GM15510 (cell line): ENCODE results near the gene TTBK1.

ENCODE experiments used
- POLR2A ChIP-seq: IDR thresholded peaks from 3 replicates; pipeline ENCODE4 v1.6.1; 2011; ENCODE audit warnings: borderline replicate concordance; ENCODE audit not compliant: insufficient read length; ENCODE audit errors: extremely low read depth

Gene TTBK1

DNA sequence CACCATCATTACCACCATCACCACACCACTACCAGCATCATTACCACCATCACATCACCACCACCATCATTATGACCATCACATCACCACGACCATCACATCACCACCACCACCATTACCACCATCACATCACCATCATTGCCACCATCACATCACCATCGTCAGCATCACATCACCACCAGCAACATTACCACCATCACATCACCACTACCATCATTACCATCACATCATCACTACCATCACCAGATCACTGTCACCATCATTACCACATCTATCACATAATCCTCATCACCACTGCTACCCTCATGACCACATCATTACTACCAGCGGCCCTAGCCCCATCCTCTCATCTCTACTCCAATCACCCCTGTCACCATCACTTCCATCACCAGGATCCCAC lies 51.3 kb downstream of the TTBK1 start:
- no peak for TF ChIP-seq POLR2A

DNA sequence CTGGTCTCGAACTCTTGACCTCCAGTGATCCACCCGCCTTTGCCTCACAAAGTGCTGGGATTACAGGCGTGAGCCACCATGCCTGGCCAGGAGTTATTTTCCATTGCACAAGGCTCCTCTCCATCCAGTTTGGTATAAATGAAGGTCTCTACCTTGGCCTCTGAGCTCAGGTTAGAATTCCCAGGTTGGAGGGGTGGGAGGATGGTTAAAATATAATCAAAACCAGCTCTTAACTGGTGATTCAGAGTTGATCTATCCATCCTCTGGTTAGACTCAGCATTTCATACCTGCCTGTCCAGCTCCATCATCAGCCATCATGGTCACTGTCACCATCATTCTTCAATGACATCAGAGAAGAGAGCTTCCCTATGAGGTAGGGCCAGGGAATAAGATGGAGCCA lies 52.2 kb downstream of the TTBK1 start:
- TF ChIP-seq POLR2A: no peak

DNA sequence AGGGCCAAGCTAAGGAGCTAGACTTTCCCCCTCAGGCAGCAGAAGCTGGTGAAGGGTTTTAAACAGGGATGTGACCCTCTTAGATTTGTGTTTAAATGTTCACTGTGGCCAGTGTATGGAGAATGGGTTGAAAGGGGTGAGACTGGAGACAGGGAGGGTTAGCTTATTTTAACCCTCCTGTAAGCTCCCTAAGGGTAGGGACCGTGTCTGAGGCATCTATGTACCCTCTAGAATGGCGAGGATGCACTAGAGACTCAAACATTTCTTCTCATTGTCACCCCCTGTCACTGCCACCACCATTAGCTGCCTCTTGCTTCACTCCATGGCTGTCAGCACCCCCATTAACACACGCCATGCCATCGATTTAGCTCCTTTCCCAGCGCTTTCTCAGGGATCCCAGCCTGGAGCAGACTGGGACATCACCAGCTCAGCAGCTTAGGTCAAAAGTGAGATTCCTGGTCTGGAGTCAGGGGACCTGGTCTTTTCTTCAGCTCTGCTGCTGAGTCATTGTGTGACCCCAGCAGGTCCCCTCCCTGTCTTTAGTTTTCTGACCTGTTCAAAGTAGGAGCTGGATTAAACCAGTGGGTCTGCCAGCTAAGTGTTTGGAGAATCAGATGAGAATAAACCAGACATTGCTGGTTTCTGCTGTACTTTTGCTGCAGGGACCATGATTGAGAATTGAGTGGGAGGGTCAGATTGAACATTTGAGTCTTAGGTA lies 53.7 kb downstream of the TTBK1 start:
- no peak for TF ChIP-seq POLR2A

DNA sequence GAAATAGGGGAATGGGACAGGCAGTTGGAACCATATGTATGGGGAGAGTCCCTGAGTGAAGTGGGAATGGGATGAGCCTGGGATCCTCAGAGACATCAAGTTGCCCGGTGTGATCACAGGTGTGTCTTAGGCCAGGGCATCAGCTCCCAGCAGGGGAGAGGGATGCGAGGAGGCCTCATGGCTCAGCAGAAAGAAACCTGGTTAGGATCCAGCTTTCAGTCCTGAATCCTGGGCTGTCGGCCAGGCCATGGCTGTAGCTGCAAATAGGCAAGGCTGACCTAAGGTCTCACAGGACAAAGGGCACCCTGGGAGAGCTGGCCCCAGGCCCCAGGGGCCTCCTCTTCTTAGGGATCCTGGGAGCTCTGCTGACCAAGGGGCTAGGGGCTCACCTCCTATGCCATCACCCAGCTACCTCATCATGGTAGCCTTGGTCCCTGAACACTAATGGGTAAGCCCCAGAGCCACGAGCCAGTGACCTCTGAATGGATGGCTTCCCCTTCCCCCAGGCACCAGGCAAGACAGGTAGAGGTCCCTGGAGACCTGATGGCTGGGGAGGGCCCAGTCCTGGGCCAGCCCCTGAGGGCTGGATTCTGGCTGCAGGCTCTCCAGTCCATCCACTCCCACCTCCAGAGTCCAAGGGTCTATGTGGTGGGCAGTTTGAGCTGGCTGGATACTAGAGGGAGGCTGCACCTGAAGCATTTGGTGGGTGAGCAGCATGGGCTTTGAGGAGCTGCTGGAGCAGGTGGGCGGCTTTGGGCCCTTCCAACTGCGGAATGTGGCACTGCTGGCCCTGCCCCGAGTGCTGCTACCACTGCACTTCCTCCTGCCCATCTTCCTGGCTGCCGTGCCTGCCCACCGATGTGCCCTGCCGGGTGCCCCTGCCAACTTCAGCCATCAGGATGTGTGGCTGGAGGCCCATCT lies 54.6 kb downstream of the TTBK1 start, which contains the start of gene SLC22A7:
Gene SLC22A7 (plus strand): TSS at position 617 of the 921 bp plus-strand sequence. CDS start 99 bp downstream, at position 716.
- no peak for TF ChIP-seq POLR2A

DNA sequence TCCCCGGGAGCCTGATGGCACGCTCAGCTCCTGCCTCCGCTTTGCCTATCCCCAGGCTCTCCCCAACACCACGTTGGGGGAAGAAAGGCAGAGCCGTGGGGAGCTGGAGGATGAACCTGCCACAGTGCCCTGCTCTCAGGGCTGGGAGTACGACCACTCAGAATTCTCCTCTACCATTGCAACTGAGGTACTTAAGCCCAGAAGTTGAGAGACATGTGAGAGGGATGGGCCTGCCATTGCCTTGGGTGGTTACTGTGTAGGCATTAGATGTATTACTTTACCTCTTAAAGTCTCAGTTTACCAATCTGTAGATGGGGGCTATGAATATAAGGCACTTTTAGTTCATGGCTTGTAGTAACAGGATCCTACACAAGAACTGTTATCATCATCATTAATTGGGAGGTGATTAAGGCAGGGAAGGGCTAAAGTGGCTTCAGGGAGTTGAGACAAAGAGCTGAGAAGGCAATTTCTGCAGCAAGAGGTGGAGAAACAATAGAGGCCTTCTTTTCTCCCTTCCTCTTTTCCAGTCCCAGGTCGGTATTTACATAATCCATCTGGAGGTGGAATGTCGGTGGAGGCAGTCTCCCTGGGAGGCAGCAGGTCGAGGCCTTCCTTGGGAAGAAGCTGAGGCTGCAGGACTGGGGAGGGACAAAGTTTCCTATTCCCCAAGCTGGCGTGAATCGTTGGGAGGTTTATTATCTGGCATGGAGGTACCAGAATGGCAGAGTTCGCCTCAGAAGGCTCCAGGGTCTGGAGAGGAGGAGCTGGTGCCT lies 55.5 kb downstream of the TTBK1 start:
- TF ChIP-seq POLR2A: no peak

DNA sequence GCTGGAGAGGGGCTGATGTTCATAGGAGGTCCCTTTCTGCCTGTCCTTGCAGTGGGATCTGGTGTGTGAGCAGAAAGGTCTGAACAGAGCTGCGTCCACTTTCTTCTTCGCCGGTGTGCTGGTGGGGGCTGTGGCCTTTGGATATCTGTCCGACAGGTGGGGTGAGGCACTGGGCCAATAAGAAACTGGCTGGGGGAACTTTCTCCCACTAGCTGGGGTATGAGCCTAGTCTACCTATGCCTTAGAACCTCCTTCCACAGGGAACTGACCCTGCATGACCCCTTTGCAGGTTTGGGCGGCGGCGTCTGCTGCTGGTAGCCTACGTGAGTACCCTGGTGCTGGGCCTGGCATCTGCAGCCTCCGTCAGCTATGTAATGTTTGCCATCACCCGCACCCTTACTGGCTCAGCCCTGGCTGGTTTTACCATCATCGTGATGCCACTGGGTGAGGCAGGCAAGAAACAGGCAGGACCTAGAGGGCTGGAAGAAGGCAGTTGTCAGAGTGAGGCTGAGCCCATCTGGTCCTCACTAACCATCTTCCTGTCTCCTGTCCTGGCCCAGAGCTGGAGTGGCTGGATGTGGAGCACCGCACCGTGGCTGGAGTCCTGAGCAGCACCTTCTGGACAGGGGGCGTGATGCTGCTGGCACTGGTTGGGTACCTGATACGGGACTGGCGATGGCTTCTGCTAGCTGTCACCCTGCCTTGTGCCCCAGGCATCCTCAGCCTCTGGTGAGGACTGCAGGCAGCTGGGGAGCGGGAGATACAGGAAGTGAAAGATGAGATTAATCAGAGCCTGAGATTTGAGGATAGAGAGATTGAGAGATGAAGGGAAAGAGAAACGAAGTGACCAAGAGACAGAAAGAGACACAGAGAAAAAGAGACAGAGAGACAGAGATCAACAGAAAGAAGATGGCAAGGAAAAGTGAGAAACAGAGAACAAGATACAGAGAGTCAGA lies 56.3 kb downstream of the TTBK1 start:
- TF ChIP-seq POLR2A: no peak

DNA sequence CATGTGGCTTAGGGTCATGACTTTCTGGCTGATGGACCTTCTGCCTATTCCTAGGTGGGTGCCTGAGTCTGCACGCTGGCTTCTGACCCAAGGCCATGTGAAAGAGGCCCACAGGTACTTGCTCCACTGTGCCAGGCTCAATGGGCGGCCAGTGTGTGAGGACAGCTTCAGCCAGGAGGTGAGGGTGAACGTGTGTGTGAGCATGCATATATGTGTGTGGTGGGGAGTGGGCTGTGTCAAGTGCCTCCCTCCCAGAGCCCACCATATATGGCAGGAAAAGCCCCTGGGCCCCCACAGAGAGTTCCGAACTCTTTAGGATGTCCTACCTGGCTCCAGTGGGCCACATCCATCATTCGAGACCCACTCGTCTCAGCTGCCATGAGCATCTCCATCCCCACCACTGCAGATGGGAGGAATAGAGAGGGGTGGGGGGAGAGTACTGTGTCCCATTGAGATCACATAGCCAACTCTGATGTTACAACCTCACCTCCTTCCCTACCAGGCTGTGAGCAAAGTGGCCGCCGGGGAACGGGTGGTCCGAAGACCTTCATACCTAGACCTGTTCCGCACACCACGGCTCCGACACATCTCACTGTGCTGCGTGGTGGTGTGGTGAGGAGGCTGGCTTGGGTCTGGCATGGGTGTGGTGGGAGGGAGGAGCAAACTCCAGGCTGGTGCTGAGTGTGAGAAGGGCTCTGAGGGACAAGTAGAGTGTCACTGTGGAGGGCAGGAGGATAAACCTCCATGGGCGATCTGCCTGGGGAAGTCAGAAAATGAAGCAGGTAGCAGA lies 58.0 kb downstream of the TTBK1 start:
- TF ChIP-seq POLR2A: no peak

DNA sequence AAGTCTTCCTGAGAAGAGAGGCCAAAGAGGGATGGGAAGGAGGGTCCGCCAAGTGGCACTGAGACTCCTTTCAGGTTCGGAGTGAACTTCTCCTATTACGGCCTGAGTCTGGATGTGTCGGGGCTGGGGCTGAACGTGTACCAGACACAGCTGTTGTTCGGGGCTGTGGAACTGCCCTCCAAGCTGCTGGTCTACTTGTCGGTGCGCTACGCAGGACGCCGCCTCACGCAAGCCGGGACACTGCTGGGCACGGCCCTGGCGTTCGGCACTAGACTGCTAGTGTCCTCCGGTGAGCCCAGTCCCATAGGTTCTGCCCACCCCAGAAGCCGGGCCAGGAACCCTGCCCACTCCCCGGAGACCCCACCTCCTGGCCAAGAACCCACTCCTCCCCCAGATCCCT lies 58.8 kb downstream of the TTBK1 start:
- no peak for TF ChIP-seq POLR2A

DNA sequence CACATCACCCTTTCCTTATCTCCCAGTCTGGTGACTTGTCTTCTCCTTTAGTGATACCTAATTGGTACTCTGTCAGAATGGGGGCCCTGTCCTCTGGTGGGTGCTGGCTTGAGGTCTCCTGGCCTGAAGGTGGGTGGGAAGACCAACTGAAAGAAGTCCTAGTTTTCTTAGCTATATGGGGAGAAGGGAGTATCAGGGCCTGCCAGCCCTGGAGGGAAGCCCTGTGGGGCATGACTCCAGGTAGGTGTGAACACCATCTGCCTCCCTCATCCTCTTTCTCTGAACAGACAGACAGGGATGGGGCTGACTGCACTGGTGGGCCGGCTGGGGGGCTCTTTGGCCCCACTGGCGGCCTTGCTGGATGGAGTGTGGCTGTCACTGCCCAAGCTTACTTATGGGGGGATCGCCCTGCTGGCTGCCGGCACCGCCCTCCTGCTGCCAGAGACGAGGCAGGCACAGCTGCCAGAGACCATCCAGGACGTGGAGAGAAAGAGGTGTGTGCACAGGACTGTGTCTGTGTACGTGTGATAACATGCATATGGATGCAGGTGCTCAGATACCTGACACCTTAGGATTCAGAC lies 60.6 kb downstream of the TTBK1 start:
- no peak for TF ChIP-seq POLR2A

DNA sequence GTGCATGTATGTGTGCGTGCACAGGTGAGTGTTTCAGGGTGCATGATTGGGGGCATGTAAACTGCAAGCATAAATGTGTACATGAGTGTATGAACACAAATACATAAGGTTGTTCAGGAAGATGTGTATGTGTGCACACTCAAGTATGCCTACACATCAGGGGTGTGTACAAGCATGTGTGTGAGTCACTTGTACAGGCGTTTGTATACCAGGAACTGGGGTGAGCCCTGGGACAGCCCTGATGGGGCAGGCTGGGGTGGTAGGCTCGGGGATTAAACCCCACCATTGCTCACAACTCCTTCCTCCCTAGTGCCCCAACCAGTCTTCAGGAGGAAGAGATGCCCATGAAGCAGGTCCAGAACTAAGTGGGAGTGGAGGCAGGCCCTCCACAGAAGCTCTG lies 61.1 kb downstream of the TTBK1 start:
- no peak for TF ChIP-seq POLR2A

DNA sequence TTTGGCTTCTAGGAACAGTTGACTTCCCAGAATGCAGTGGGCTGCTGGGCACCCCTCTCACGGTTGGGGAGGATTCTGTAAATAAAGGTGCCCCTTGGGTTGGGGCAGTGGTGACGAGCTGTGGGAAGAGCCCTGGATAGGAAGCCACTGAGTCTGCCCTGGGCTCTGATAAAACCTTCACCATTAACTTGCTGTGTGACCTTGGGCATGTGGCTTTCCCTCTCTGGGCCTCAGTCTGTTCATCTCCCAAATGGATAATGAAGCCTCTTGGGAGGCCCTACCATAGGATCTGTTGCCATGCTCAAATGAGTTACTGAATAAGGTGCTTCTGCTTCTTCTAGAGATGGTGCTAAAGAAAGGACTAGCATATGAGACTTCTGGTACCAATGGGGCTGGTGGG lies 61.6 kb downstream of the TTBK1 start:
- TF ChIP-seq POLR2A: no peak

DNA sequence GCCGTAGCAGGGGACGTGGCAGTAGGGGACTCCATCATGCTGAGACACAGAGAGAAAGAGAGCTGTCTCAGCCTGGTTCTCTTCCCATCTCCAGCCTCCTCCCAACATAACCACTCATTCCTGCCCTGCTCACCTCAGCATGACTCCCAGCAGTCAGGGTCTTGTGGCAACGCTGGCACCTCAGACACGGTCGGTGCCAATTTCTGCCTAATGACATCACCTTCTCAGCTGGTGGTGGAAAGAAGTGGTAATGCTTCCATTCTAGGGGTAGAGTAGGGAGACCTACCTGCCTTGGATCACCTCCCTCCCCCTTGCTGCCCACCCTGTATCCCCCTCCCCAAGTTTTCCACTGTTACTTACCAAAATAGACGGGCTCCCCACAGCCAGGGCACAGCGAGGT lies 62.8 kb downstream of the TTBK1 start:
- TF ChIP-seq POLR2A: no peak
